Inflammatory macrophage (primary cell): ENCODE results near the gene FAAP20.
"Not testable (repeated sequence)": the region's sequence is repeated elsewhere in the genome, so short reads cannot be mapped to it uniquely, and the experiment has no call there.

ENCODE experiments used
- DNase-seq, 2 donors: peaks; one replicate each; pipeline ENCODE4 v3.0.0-alpha.2; 2020 to 2022

Gene FAAP20

GRCh38 chr1:2156866-2157265 lies 37.7 kb downstream of the FAAP20 start:
- no peak for DNase-seq

- no peak for DNase-seq
These were observed 38.8 kb downstream of the FAAP20 start for GRCh38 chr1:2155788-2156187.

- no peak for DNase-seq
These were observed 39.4 kb downstream of the FAAP20 start for GRCh38 chr1:2155147-2155598.

- no peak for DNase-seq
These were observed 40.5 kb downstream of the FAAP20 start for GRCh38 chr1:2154022-2154421.

GRCh38 chr1:2152954-2153353 lies 41.6 kb downstream of the FAAP20 start:
- DNase-seq = no peak

GRCh38 chr1:2151911-2152310 lies 42.7 kb downstream of the FAAP20 start:
- no peak for DNase-seq

- DNase-seq = peak; percentile 89 to 97
These were observed 43.3 kb downstream of the FAAP20 start for GRCh38 chr1:2151252-2151651.

- DNase-seq = peak in 1 of 2 donors; percentile 18
These were observed 43.8 kb downstream of the FAAP20 start for GRCh38 chr1:2150801-2151200.

- peak; percentile 52 to 74 for DNase-seq
These were observed 45.9 kb downstream of the FAAP20 start for GRCh38 chr1:2148691-2149090.

GRCh38 chr1:2147869-2148268 lies 46.7 kb downstream of the FAAP20 start:
- not testable (repeated sequence) for DNase-seq

GRCh38 chr1:2146836-2147517 lies 47.6 kb downstream of the FAAP20 start:
- no peak for DNase-seq

- DNase-seq = no peak
These were observed 48.4 kb downstream of the FAAP20 start for GRCh38 chr1:2145946-2146835.

- DNase-seq = no peak
These were observed 50.0 kb downstream of the FAAP20 start for GRCh38 chr1:2144501-2145090.

GRCh38 chr1:2143814-2144500 lies 50.6 kb downstream of the FAAP20 start:
- no peak for DNase-seq

- no peak for DNase-seq
These were observed 53.5 kb downstream of the FAAP20 start for GRCh38 chr1:2141025-2141424.
